Pancreas (tissue), 10 donors: Measurements from ENCODE around the gene PDLIM5. TPM values are rescaled to one million over a fixed set of nuclear protein-coding genes. Genes with fewer than 3 reads are reported as not detected.
"Not testable (repeated sequence)": the region's sequence is repeated elsewhere in the genome, so short reads cannot be mapped to it uniquely, and the experiment has no call there.

Source experiments
- ATAC-seq, 4 donors: fragments of 200-7000 bp; cut with Tn5 transposase; one replicate each; pipeline versions ENCODE4 v1.8.0 to v1.9.1; 2020; ENCODE audit warnings: mild to moderate bottlenecking in 4 of 4, moderate library complexity in 4 of 4
- DNase-seq, 6 donors: peaks; one replicate each; pipeline ENCODE4 v3.0.0-alpha.2; 2020
- FAIRE-seq: peaks from 2 replicates; lab custom pipeline; 2012; peaks lifted over from hg19 to GRCh38; lab: Jason Lieb, UNC
- H3K27ac ChIP-seq, 4 donors: fragments of 200-600 bp; sonication (generic); 1 replicate in 3 of 4; 2 replicates in 1 of 4; pipeline versions ENCODE4 v1.5.0 to v1.8.0; 2020
- H3K27me3 ChIP-seq, 4 donors: fragments of 200-600 bp; one replicate each; pipeline ENCODE4 v1.8.0; 2021
- H3K36me3 ChIP-seq, 3 donors: fragments of 200-600 bp; sonication (generic) in 1 of 3; one replicate each; pipeline versions ENCODE4 v1.5.0 to v1.8.0; 2020 to 2021
- H3K4me1 ChIP-seq, 3 donors: fragments of 200-600 bp; one replicate each; pipeline ENCODE4 v1.8.0; 2021
- H3K4me3 ChIP-seq, 4 donors: fragments of 200-600 bp; sonication (generic) in 2 of 4; one replicate each; pipeline versions ENCODE4 v1.5.0 to v1.8.0; 2020 to 2021
- H3K9me3 ChIP-seq, 4 donors: fragments of 200-600 bp; one replicate each; pipeline ENCODE4 v1.8.0; 2021
- WGBS, 2 donors: extraction: QIAGEN DNeasy Blood & Tissue Kit; methylation state at CpG; one replicate each; pipeline ENCODE4 v1.1.7; 2013; 5-methylcytosine and 5-hydroxymethylcytosine counted together
- intact Hi-C, 3 donors: fragments of 100-400 bp; cut with DNase I; formaldehyde crosslinking; loops; one replicate each; pipeline versions ENCODE4 v1.11.1 to v1.14.2; 2022
- polyA plus RNA-seq, 2 donors: library from polyadenylated mRNA; stranded (reverse); fragments of 200-250 nt; gene quantifications; one replicate each; pipeline ENCODE4 v1.2.3, GENCODE V29; 2013
- total RNA-seq, 6 donors: library from RNA; stranded (reverse); fragmentation: NEBNext Ultra II Directional in 4 of 6; extraction: Animal tissue kit (Norgen Biotek cat#: 25700) in 4 of 6; gene quantifications; one replicate each; pipeline versions ENCODE4 v1.2.1 to v1.2.4, GENCODE V29; 2021 to 2023
- TF ChIP-seq, protein P1 (sequence below), 4 donors: fragments of 200-600 bp; sonication (generic) in 3 of 4; IDR thresholded peaks; one replicate each; pipeline versions ENCODE4 v1.5.0 to v1.8.0; 2021; ENCODE audit warnings: antibody characterized with exemption in 4 of 4
- donor health status: healthy with polysubstance abuse.
- donor health status: DM: no; HTN: no; CAD: no; lungs with moderate emphysema.
- donor health status: DM: no; HTN: no; CAD: no.
- donor health status: control.
- donor health status: control.
- donor health status: Bipolar disorder and iron deficiency.
- donor health status: DM: yes; HTN: yes; CAD: no.
- donor health status: DM: no; HTN: no; CAD: no.
- donor health status: DM: no; HTN: no; CAD: no.
- donor health status: DM: yes; HTN: yes; CAD: no.

Gene PDLIM5
- total and polyA plus RNA-seq, 8 donors, result 13.2 to 99.0 (median 49.8) TPM

DNA sequence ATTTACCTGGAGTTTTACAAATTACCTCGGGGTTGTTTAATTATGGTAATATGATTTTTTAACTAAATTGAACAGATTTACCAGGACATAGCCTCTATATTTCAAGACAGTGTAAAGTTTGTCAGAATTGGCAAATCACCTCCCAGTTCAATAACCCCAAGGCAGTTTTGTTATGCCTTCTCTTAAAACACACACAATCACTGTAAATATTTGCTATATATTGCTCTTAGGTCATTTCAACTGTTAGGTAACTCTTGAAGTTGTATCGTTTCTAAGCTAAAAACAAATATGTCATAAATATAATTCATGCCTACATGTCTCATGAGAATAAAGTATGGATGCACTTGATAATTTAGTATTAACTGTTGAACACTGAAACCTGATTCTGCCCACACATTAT is 24.1 kb downstream of the PDLIM5 start:
- Histone ChIP-seq H3K27me3 (no peaks in the 10 kb centered on the region), H3K36me3 (no peaks in the 10 kb centered on the region), H3K27ac (no peak overlapping the region), H3K4me1 (peaks cover 14 to 56% (median 46%) of the 10 kb centered on the region in 3 donors), H3K9me3 (no peaks in the 10 kb centered on the region), H3K4me3 (no peak overlapping the region)
- TF ChIP-seq, protein P1, sequence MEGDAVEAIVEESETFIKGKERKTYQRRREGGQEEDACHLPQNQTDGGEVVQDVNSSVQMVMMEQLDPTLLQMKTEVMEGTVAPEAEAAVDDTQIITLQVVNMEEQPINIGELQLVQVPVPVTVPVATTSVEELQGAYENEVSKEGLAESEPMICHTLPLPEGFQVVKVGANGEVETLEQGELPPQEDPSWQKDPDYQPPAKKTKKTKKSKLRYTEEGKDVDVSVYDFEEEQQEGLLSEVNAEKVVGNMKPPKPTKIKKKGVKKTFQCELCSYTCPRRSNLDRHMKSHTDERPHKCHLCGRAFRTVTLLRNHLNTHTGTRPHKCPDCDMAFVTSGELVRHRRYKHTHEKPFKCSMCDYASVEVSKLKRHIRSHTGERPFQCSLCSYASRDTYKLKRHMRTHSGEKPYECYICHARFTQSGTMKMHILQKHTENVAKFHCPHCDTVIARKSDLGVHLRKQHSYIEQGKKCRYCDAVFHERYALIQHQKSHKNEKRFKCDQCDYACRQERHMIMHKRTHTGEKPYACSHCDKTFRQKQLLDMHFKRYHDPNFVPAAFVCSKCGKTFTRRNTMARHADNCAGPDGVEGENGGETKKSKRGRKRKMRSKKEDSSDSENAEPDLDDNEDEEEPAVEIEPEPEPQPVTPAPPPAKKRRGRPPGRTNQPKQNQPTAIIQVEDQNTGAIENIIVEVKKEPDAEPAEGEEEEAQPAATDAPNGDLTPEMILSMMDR (IDR thresholded peaks at IDR 0.05), result no peak
- intact Hi-C loops, result loop anchor here in 1 of 3 donors (10.0 kb wide), 1 partner anchor 49 kb away; no protein-coding TSS in a partner anchor
- ATAC-seq (no peak), DNase-seq (no peak), FAIRE-seq (no peak)
- 38 to 56% methylated on average over 2 of the region's 2 CpGs for WGBS, 2 donors

DNA sequence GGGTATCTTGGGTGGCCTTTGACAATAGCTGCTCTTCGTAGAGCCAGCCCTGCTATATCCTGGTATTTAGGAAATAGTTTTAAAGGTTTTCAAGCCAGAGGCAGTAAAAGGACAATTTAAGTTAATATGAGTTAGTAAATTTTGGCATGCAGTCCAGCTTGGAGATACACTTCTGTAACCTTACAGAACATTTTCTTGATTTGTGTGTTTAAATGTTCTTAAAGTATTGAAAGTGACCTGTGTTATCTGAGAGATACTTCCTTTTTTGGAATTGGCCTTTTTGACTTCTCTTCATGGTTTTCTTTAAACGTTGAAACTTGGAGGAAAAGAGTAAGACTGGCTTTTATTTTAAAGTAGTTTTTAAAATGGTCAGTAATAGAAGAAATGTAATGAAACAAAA is 25.5 kb downstream of the PDLIM5 start:
- FAIRE-seq (no peak), ATAC-seq (no peak), DNase-seq (no peak)
- TF ChIP-seq, protein P1 (IDR thresholded peaks at IDR 0.05), result no peak
- Histone ChIP-seq H3K4me1 (peaks cover 14 to 51% (median 41%) of the 10 kb centered on the region in 3 donors), H3K9me3 (no peaks in the 10 kb centered on the region), H3K4me3 (no peak overlapping the region), H3K36me3 (no peaks in the 10 kb centered on the region), H3K27ac (no peak overlapping the region), H3K27me3 (no peaks in the 10 kb centered on the region)
- intact Hi-C loops, result loop anchor here in 1 of 3 donors (10.0 kb wide), 1 partner anchor 48 kb away; no protein-coding TSS in a partner anchor
- 29 to 31% methylated on average over 2 of the region's 2 CpGs for WGBS, 2 donors

DNA sequence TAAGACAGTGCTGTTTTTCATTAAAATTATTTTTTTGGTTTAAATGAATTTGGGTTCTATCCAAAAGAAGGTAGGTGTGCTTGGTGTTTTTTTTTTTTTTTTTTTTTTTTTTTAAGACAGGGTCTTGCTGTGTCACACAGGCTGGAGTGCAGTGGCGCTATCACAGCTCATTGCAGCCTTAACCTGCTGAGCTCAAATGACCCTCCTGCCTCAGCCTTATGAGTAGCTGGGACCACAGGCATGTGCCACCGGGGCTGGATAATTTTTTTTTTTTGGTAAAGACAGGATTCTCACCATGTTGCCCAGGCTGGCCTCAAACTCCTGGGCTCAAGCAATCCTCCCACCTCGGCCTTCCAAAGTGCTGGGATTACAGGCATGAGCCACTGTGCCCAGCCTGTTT is 27.1 kb downstream of the PDLIM5 start:
- not testable (repeated sequence) for H3K4me3 ChIP-seq, DNase-seq, H3K9me3 ChIP-seq, H3K27me3 ChIP-seq, H3K36me3 ChIP-seq, H3K27ac ChIP-seq, FAIRE-seq
- peak in 1 of 4 donors; percentile 20 for ATAC-seq
- intact Hi-C loops, result loop anchor here in 1 of 3 donors (10.0 kb wide), 1 partner anchor 46 kb away; no protein-coding TSS in a partner anchor
- 78 to 100% methylated on average over 3 of the region's 3 CpGs for WGBS, 2 donors
- peaks cover 12 to 37% (median 36%) of the 10 kb centered on the region in 3 donors for H3K4me1 ChIP-seq

DNA sequence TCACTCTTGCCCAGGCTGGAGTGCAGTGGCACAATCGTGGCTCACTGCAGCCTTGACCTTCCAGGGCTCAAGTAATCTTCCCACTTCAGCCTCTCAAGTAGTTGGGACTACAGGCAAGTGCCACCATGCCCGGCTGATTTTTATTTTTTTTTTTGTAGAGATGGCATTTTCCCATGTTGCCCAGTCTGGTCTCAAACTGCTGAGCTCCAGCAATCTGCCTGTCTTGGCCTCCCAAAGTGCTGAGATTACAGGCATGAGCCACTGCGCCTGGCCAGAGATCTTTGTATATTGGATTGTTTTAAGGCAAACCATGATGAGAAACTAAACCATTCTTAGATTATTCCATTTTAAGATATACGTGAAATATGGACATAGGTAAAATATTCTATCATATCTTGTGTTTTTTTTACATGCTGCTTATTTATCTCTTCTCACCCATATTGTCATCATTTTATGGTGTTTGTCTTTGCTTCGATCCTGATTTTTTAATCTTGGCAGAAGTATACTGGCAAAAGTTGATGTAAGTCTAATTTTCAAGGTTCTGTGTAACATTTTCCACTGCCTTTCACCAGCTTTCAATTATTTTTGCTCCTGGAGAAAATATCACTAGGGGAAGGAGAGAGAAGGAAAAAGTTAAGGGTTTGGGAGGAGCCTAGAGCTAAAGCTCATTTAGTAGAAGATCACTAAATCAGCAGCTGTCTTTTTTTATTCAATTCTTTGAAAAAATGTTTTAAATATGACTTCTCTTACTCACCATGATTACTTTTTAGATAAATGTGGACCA is 27.8 kb downstream of the PDLIM5 start:
- ATAC-seq, result peak in 3 of 4 donors; percentile 33 to 49 (median 42)
- no peaks in the 10 kb centered on the region for H3K9me3 ChIP-seq
- H3K27me3 ChIP-seq, result no peaks in the 10 kb centered on the region
- peaks cover 4 to 33% (median 30%) of the 10 kb centered on the region in 3 donors for H3K4me1 ChIP-seq
- WGBS, 2 donors, result 42 to 44% methylated on average over 5 of the region's 5 CpGs
- H3K4me3 ChIP-seq, result no peak overlapping the region
- FAIRE-seq, result no peak
- H3K27ac ChIP-seq, result no peak overlapping the region
- H3K36me3 ChIP-seq, result no peaks in the 10 kb centered on the region
- no peak for DNase-seq
- TF ChIP-seq, protein P1 (IDR thresholded peaks at IDR 0.05), result no peak
- intact Hi-C loops, result loop anchor here in 1 of 3 donors (10.0 kb wide), 1 partner anchor 45 kb away; no protein-coding TSS in a partner anchor

DNA sequence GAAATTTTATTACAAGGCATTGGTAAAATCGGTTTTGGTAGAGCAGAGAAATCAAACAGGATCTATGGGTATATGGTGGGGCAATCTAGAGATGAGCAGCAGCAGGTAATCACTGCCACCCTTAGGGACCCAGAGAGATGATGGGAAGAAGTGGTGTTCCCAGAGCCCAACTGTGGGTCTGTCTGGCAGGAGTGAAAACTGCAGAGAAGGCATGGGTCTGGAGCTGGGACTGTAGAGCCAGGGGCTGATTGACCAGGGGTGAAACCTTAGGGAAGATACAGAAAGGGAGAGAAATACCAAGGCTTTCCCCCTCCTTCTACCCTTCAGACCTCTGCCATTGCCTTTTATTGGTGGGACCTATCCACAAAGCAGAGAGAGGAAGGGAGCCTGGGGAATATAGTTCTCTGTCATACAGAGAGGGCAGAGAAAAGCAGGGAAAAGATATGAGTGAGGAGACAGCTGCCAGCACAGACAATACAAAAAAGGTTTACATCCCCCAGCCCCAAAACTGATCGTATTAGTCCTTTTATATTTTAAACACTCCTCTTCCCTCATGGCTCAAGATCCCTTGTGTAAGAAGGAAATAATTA is 28.7 kb downstream of the PDLIM5 start:
- TF ChIP-seq, protein P1 (IDR thresholded peaks at IDR 0.05), result no peak
- 75 to 84% methylated on average over 2 of the region's 2 CpGs for WGBS, 2 donors
- DNase-seq, result no peak
- H3K9me3 ChIP-seq, result no peaks in the 10 kb centered on the region
- H3K27me3 ChIP-seq, result no peaks in the 10 kb centered on the region
- peaks cover 0 to 32% (median 25%) of the 10 kb centered on the region in 3 donors for H3K4me1 ChIP-seq
- ATAC-seq, result peak in 3 of 4 donors; percentile 27 to 42 (median 37)
- H3K27ac ChIP-seq, result no peak overlapping the region
- H3K4me3 ChIP-seq, result no peak overlapping the region
- H3K36me3 ChIP-seq, result no peaks in the 10 kb centered on the region
- intact Hi-C loops, result no loop called here
- FAIRE-seq, result no peak
